HEK293 (cell line): ENCODE results near the gene TTC13.

ENCODE experiments used
- CTCF ChIA-PET: fragments of 350-600 bp; formaldehyde crosslinking; extraction: SDS; loops from one replicate; lab custom pipeline; 2021; ENCODE audit warnings: antibody characterized with exemption; lab: Yijun Ruan, JAX
- POLR2A ChIA-PET: fragments of 300-600 bp; formaldehyde crosslinking; extraction: SDS; loops from one replicate; lab custom pipeline; 2020; ENCODE audit warnings: antibody characterized with exemption, inconsistent platforms; lab: Yijun Ruan, JAX
- H3K27ac ChIP-seq: fragments of 200-500 bp; sonication (Bioruptor generic); 2 replicates; pipeline ENCODE4 v1.5.1; 2014; ENCODE audit warnings: low read depth, low read length, control low read depth, inconsistent platforms; ENCODE audit errors: extremely low read depth
- H3K36me3 ChIP-seq, 2 experiments: fragments of 200-500 bp in 1 of 2; sonication (Bioruptor generic) in 1 of 2; 1 replicate in 1 of 2; 2 replicates in 1 of 2; pipeline ENCODE4 v1.5.1; 2014 to 2017; ENCODE audit warnings: inconsistent platforms in 2 of 2, low read length in 2 of 2; ENCODE audit not compliant: control insufficient read depth in 2 of 2, insufficient read depth in 1 of 2
- H3K4me1 ChIP-seq: fragments of 200-500 bp; sonication (Bioruptor generic); 2 replicates; pipeline ENCODE4 v1.5.1; 2014; ENCODE audit warnings: mild to moderate bottlenecking, low read length, inconsistent platforms; ENCODE audit not compliant: control insufficient read depth, insufficient read depth
- H3K4me3 ChIP-seq: 2 replicates; pipeline ENCODE4 v1.5.1; 2011; ENCODE audit warnings: low read depth, mild to moderate bottlenecking, control low read depth, low read length, moderate library complexity
- H3K9me3 ChIP-seq: fragments of 200-500 bp; sonication (Bioruptor generic); 2 replicates; pipeline ENCODE4 v1.5.1; 2014; ENCODE audit warnings: low read depth, low read length, inconsistent platforms; ENCODE audit not compliant: control insufficient read depth, insufficient read depth
- BCL11A ChIP-seq: fragments of 450-650 bp; formaldehyde crosslinking; IDR thresholded peaks from 2 replicates; pipeline ENCODE4 v1.5.1; 2016; ENCODE audit warnings: low read depth, missing biosample characterization, missing genetic modification characterization
- KLF17 ChIP-seq: fragments of 450-650 bp; formaldehyde crosslinking; IDR thresholded peaks from 2 replicates; pipeline ENCODE4 v1.5.1; 2016; ENCODE audit warnings: missing biosample characterization, missing genetic modification characterization
- KLF9 ChIP-seq: fragments of 450-650 bp; formaldehyde crosslinking; IDR thresholded peaks from 2 replicates; pipeline ENCODE4 v1.5.1; 2016; ENCODE audit warnings: missing biosample characterization, missing genetic modification characterization, low read depth
- PRDM4 ChIP-seq: fragments of 450-650 bp; formaldehyde crosslinking; IDR thresholded peaks from 2 replicates; pipeline ENCODE4 v1.5.1; 2017; ENCODE audit warnings: missing biosample characterization, missing genetic modification characterization
- TCF7L2 ChIP-seq: IDR thresholded peaks from 2 replicates; pipeline ENCODE4 v1.6.1; 2011; ENCODE audit warnings: low read depth, mild to moderate bottlenecking, inconsistent platforms, low read length, moderate library complexity, borderline replicate concordance
- WT1 ChIP-seq: fragments of 450-650 bp; formaldehyde crosslinking; IDR thresholded peaks from 2 replicates; pipeline ENCODE4 v1.5.1; 2016; ENCODE audit warnings: missing biosample characterization, missing genetic modification characterization
- ZBTB49 ChIP-seq: fragments of 450-650 bp; formaldehyde crosslinking; IDR thresholded peaks from 2 replicates; pipeline ENCODE4 v1.5.1; 2016; ENCODE audit warnings: missing biosample characterization, missing genetic modification characterization, low read depth
- ZFP3 ChIP-seq: fragments of 450-650 bp; formaldehyde crosslinking; IDR thresholded peaks from 2 replicates; pipeline ENCODE4 v1.5.1; 2016; ENCODE audit warnings: low read depth, missing biosample characterization, missing genetic modification characterization
- ZFP69B ChIP-seq: fragments of 450-650 bp; formaldehyde crosslinking; IDR thresholded peaks from 2 replicates; pipeline ENCODE4 v1.5.1; 2016; ENCODE audit warnings: missing biosample characterization, missing genetic modification characterization
- ZNF146 ChIP-seq: fragments of 450-650 bp; formaldehyde crosslinking; IDR thresholded peaks from 2 replicates; pipeline ENCODE4 v1.5.1; 2016; ENCODE audit warnings: missing biosample characterization, missing genetic modification characterization
- ZNF2 ChIP-seq: fragments of 450-650 bp; formaldehyde crosslinking; IDR thresholded peaks from 2 replicates; pipeline ENCODE4 v1.5.1; 2016; ENCODE audit warnings: missing biosample characterization, missing genetic modification characterization
- ZNF266 ChIP-seq: fragments of 450-650 bp; formaldehyde crosslinking; IDR thresholded peaks from 2 replicates; pipeline ENCODE4 v1.5.1; 2016; ENCODE audit warnings: missing biosample characterization, missing genetic modification characterization, low read depth
- ZNF433 ChIP-seq: fragments of 450-650 bp; formaldehyde crosslinking; IDR thresholded peaks from 2 replicates; pipeline ENCODE4 v1.5.1; 2016; ENCODE audit warnings: missing biosample characterization, missing genetic modification characterization, low read depth
- ZNF530 ChIP-seq: fragments of 450-650 bp; formaldehyde crosslinking; IDR thresholded peaks from 2 replicates; pipeline ENCODE4 v1.5.1; 2016; ENCODE audit warnings: low read depth, missing biosample characterization, missing genetic modification characterization
- ZNF549 ChIP-seq: fragments of 450-650 bp; IDR thresholded peaks from 2 replicates; pipeline ENCODE4 v1.5.1; 2018; ENCODE audit warnings: missing biosample characterization, missing genetic modification characterization, mild to moderate bottlenecking, inconsistent platforms, moderate library complexity
- ZNF555 ChIP-seq: fragments of 450-650 bp; formaldehyde crosslinking; conservative IDR thresholded peaks from 2 replicates; pipeline ENCODE4 v1.5.1; 2017; ENCODE audit warnings: missing biosample characterization, mild to moderate bottlenecking, missing genetic modification characterization, inconsistent platforms
- ZNF561 ChIP-seq: fragments of 450-650 bp; IDR thresholded peaks from 2 replicates; pipeline ENCODE4 v1.5.1; 2018; ENCODE audit warnings: missing biosample characterization, missing genetic modification characterization, borderline replicate concordance
- ZNF677 ChIP-seq: fragments of 450-650 bp; IDR thresholded peaks from 2 replicates; pipeline ENCODE4 v1.5.0; 2018; ENCODE audit warnings: missing biosample characterization, mild to moderate bottlenecking, missing genetic modification characterization, moderate library complexity
- ZNF76 ChIP-seq: fragments of 450-650 bp; formaldehyde crosslinking; IDR thresholded peaks from 2 replicates; pipeline ENCODE4; 2016; ENCODE audit warnings: low read depth, missing biosample characterization, missing genetic modification characterization, borderline replicate concordance
- ZNF776 ChIP-seq: fragments of 450-650 bp; formaldehyde crosslinking; IDR thresholded peaks from 2 replicates; pipeline ENCODE4 v1.5.0; 2017; ENCODE audit warnings: missing biosample characterization, missing genetic modification characterization, borderline replicate concordance
- TF ChIP-seq, protein P1 (sequence below): fragments of 450-650 bp; formaldehyde crosslinking; IDR thresholded peaks from 2 replicates; pipeline ENCODE4 v1.5.1; 2016; ENCODE audit warnings: missing biosample characterization, missing genetic modification characterization
- TF ChIP-seq, protein P2 (sequence below): fragments of 450-650 bp; formaldehyde crosslinking; IDR thresholded peaks from 2 replicates; pipeline ENCODE4 v1.5.1; 2016; ENCODE audit warnings: missing biosample characterization, missing genetic modification characterization, low read depth
- TF ChIP-seq, protein P3 (sequence below): fragments of 450-650 bp; formaldehyde crosslinking; IDR thresholded peaks from 2 replicates; pipeline ENCODE4 v1.5.1; 2016; ENCODE audit warnings: missing biosample characterization, missing genetic modification characterization

The TTC13 gene

DNA sequence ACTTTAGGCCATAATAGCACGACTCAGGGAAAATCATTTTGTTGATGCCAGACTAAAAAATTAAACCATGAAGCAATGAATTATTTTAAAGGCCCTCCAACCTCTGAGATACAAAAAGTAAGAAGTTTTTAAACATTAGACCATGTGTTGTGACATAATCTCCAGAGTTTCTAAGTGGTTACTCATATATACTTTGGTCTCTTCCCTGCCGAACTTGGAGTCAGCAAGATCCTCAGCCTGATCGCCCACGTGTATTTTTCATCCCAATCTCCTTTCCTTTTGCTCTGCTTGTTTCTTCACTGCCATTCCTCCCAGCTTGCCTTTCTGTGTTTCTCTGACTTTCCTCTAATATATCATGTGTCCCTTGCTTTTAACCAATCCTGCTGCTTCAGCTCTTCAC is 4.0 kb upstream of the TTC13 start:
- no peak overlapping the region for H3K27ac ChIP-seq
- peaks cover 22 to 32% of the 10 kb centered on the region in 2 experiments for H3K36me3 ChIP-seq
- ChIA-PET POLR2A (interaction anchor here (1.2 kb wide), 1 partner anchor 10 kb away, joined by 4 read pairs; no protein-coding TSS in a partner anchor), CTCF (interaction anchor here (1.0 to 1.6 kb wide), 2 partner anchors 27 to 228 kb away, joined by 3 read pairs; no protein-coding TSS in a partner anchor)
- H3K4me3 ChIP-seq: no peak overlapping the region
- no peaks in the 10 kb centered on the region for H3K9me3 ChIP-seq
- TF ChIP-seq ZNF76 (tag by site-specific recombination) (no peak), ZNF555 (tag by site-specific recombination) (no peak), ZNF146 (tag by site-specific recombination) (no peak), ZNF776 (tag by site-specific recombination) (no peak), ZNF2 (tag by site-specific recombination) (no peak), ZBTB49 (tag by site-specific recombination) (no peak), ZNF677 (tag by site-specific recombination) (no peak), WT1 (tag by site-specific recombination) (no peak), ZNF549 (no peak), ZNF266 (tag by site-specific recombination) (no peak), ZFP3 (tag by site-specific recombination) (no peak), ZFP69B (tag by site-specific recombination) (no peak), KLF9 (no peak), ZNF561 (tag by site-specific recombination) (no peak), ZNF530 (no peak), ZNF433 (tag by site-specific recombination) (no peak)
- TF ChIP-seq, protein P1, sequence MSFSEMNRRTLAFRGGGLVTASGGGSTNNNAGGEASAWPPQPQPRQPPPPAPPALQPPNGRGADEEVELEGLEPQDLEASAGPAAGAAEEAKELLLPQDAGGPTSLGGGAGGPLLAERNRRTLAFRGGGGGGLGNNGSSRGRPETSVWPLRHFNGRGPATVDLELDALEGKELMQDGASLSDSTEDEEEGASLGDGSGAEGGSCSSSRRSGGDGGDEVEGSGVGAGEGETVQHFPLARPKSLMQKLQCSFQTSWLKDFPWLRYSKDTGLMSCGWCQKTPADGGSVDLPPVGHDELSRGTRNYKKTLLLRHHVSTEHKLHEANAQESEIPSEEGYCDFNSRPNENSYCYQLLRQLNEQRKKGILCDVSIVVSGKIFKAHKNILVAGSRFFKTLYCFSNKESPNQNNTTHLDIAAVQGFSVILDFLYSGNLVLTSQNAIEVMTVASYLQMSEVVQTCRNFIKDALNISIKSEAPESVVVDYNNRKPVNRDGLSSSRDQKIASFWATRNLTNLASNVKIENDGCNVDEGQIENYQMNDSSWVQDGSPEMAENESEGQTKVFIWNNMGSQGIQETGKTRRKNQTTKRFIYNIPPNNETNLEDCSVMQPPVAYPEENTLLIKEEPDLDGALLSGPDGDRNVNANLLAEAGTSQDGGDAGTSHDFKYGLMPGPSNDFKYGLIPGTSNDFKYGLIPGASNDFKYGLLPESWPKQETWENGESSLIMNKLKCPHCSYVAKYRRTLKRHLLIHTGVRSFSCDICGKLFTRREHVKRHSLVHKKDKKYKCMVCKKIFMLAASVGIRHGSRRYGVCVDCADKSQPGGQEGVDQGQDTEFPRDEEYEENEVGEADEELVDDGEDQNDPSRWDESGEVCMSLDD (tag by site-specific recombination): no peak
- TF ChIP-seq, protein P2, sequence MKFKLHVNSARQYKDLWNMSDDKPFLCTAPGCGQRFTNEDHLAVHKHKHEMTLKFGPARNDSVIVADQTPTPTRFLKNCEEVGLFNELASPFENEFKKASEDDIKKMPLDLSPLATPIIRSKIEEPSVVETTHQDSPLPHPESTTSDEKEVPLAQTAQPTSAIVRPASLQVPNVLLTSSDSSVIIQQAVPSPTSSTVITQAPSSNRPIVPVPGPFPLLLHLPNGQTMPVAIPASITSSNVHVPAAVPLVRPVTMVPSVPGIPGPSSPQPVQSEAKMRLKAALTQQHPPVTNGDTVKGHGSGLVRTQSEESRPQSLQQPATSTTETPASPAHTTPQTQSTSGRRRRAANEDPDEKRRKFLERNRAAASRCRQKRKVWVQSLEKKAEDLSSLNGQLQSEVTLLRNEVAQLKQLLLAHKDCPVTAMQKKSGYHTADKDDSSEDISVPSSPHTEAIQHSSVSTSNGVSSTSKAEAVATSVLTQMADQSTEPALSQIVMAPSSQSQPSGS (tag by site-specific recombination): no peak
- H3K4me1 ChIP-seq: no peaks in the 10 kb centered on the region; the same call in none of the 2 replicates

GRCh38 chr1:230979952-230980351 is 1.3 kb upstream of the TTC13 start:
- peak overlapping the region; percentile 61 for H3K4me3 ChIP-seq
- no peaks in the 10 kb centered on the region for H3K9me3 ChIP-seq
- CTCF ChIA-PET: interaction anchor here (0.6 to 1.6 kb wide), 5 partner anchors 9 to 352 kb away, joined by 3 to 10 read pairs (median 3); no protein-coding TSS in a partner anchor
- POLR2A ChIA-PET: interaction anchor here (1.6 kb wide), 1 partner anchor 41 kb away, joined by 5 read pairs; no protein-coding TSS in a partner anchor
- H3K27ac ChIP-seq: no peak overlapping the region
- H3K4me1 ChIP-seq: peaks cover 6% of the 10 kb centered on the region
- H3K36me3 ChIP-seq: peaks cover 13 to 37% of the 10 kb centered on the region in 2 experiments
- no peak for TF ChIP-seq BCL11A (tag by site-specific recombination)
- no peak for TF ChIP-seq KLF17
- TF ChIP-seq, protein P3, sequence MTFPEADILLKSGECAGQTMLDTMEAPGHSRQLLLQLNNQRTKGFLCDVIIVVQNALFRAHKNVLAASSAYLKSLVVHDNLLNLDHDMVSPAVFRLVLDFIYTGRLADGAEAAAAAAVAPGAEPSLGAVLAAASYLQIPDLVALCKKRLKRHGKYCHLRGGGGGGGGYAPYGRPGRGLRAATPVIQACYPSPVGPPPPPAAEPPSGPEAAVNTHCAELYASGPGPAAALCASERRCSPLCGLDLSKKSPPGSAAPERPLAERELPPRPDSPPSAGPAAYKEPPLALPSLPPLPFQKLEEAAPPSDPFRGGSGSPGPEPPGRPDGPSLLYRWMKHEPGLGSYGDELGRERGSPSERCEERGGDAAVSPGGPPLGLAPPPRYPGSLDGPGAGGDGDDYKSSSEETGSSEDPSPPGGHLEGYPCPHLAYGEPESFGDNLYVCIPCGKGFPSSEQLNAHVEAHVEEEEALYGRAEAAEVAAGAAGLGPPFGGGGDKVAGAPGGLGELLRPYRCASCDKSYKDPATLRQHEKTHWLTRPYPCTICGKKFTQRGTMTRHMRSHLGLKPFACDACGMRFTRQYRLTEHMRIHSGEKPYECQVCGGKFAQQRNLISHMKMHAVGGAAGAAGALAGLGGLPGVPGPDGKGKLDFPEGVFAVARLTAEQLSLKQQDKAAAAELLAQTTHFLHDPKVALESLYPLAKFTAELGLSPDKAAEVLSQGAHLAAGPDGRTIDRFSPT (tag by site-specific recombination): no peak
- no peak for TF ChIP-seq PRDM4 (tag by site-specific recombination)
- TF ChIP-seq TCF7L2: no peak
